Measurements from ENCODE around the gene GLIS2.

The GLIS2 gene

DNA sequence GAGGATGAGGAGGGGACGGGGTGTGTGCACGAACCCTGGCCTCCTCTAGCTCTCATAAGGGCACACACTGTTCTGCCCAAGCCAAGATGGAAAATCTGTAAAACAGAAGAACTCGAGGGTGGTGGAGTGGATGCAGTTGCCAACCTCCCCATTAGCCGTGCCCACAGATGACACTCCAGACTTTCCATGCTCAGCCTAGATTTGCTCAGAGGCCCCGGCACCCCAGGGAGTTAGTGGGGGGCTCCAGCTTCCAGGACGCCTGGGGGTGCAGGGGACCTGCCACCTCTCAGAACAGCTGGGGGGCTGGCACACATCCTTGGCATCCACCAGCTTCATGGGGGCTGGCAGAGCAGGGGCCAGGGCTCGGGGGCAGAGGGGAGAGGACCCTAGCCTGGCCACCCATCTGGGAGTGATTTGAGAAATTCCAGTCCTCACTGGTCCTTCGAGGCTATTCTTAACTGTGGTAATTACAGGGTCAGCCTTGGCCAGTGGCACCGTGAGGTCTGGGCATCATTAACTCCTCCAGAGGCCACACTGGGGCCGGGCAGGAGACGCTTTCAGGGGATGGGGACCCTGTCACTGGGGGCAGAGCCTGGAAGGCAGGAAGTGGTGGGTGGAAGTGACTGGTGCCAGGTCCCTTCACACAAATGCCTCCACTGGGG is 70.1 kb downstream of the GLIS2 start:
- no peak for DNase-seq

DNA sequence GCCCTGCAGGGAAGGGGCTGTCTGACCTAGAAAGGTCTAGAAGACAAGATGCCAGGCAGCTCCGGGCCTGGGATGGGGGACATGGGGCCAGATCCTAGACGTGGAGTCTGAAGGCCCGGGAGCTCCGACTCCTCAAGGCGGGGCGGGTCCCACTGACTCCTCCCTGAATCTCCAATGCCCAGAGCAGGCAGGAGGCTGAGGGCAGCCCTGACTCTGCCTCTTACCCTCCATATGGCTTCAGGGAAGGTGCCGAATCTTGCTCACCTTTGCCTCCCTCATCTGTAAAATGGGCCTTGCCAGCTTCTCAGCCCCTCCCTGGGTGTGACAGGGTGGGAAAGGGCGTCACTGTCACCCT is 70.6 kb downstream of the GLIS2 start:
- no peak for DNase-seq

DNA sequence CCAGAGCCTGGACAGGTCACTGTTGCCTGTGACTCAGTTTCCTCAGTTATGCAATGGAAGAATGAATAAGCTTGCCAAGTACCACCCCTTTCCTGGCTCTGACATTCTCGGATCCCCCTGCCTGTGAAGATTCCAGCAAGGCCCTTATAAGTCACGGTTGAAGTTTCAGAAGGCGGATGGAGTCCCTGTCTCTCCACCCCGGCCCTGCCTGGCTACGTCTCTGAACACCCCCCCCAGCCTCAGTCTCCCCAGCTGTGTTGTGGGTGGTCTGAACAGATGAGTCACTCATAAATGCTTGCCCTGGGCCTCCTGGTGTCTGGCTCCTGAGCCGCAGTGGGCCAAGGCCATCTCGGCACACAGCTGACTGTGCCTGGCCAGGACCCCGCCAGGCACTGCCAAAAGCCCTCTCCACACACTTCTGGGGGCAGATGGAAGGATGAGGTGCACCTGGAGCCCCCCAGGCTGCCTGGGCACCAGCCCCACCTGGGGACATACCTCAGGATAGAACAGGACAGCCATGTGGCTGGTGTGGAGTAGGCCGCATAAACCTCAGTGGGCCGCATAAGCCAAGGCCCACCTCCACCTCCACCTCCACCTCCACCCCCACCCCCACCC is 71.2 kb downstream of the GLIS2 start:
- no peak for DNase-seq

DNA sequence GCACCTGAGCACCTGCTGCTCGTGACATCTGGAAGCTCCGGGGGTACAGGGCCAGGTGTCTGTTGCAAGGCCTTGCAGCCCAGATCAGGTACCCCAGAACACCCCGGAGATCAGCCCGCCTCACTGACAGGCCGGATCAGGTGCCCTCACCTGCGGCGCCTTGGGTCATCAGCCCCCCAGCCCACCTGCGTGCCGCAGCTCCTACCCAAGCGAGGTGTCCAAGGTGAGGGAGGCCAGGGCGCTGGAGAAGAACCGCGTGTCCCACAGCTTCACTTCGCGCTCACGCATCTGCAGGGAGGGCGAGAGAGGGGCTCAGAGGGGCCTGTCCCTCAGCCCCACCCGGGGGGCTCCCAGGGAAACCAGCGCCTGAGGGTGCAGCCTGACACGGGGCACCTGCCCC is 71.9 kb downstream of the GLIS2 start:
- DNase-seq: no peak

DNA sequence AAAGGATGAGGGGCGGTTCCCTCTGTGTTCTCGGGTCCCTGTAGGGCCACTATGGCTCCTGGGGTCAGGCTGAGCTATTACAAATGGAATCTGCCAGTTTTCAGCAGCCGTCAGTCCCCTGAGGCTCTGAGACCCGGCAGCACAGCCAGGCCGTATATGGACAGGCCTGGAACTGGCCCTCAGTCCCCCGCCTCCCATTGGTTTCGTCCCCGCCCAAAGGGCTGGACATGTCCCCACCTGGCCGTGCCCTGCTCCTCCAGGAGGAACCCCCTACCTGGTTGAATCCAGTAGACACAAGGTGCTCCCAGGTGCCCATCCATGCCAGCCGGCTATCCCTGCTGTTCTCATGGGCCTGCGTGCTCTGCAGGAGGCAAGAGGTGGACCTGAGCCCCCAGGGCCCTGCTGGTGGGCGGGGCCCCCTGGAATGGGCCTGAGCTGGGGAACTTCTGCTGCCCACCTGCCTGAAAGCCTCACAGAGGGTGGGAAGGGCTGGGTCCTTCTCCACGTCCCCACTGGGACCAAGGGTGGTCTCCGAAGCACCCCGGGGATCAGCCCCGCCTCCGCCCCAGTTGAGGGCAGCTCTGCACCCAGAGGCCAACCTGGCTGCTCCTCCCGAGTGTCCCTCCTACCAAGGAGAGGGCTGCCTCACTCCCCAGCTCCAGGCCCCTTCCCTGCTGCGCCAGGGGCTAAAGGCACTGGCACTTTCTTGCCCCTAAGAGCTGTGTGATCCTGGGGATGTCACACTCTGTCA is 72.6 kb downstream of the GLIS2 start:
- DNase-seq: no peak
